GM21360 (cell line): ENCODE measurements around the gene DAND5.

Experiments
- ATAC-seq: cut with Tn5 transposase; IDR thresholded peaks from one replicate; pipeline ENCODE4 v1.9.1; 2021; ENCODE audit warnings: mild to moderate bottlenecking, moderate library complexity; ENCODE audit not compliant: unreplicated experiment

The DAND5 gene

DNA sequence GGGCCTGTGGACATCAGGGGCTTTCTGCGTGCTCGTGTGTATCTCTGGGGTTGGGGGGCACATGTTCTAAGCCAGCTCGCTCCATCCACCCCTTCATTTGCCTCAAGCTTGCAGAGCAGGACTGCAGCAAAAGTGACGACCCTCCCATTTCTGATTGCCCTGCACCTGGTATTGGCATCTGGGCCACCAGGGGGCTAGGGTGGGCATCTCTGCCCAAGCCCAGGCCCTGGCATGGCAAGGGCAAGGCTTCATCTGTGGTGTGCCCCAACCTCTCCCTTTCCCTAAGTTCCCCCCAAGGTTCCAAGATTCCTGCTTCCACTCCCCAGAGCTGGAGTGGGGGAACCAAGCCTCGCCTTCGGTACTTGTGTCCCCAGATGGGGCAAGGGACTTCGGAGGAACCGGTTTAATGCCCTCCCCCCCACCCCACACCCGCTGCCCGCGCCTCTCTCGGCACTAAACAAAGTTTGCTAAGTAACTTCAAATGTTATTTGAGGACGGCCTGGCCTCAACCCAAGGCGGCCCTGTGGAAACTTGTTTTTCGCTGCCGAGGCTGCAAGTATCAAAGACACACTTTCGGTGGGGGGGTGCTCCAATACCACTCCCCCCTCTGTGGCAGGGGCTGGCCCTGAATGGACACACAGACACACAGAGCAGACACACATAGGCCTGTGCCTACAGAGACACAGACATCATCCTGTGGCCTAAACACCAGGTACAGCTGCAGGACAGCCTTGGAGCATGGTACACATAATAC lies 38.1 kb downstream of the DAND5 start:
- ATAC-seq, result no peak

DNA sequence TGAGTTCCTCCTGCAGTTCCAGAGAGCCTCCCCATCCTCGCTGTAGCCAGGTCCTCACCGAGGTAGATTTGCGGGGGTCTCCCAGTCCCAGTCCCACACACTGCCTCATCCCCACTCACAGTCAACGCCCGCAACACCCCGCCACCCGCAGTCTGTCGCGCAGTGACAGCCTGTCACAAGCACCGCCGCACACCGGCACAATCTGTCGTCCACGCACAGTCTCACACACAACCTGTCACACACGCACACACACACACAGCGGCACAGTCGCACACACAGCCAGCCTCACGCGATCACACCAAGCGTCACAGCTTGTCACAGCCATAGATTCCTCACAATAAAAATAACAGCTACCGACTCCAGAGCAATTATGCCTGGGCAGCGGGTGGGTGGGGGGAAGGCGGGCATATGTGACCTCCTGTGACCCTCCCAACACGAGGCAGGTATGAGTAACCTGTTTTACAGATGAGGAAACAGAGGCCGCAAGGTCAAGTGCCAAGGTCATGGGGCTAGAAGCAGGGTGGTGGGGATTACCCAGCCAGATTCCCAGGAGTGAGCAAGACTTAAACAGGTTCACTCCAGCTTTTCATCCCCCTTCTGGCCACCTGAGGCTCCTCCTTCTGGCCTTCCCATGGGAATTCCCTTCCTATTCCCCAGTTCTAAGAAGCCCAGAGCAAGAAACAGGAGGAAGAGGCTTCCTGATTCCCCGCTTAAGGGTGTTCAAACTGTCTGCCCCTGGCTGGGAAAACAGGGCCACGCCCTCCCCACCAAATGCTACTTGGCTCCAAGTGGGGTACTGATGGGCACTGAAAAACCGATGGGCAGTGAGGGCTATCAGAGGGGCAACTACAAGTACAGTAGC lies 39.8 kb downstream of the DAND5 start:
- no peak for ATAC-seq

DNA sequence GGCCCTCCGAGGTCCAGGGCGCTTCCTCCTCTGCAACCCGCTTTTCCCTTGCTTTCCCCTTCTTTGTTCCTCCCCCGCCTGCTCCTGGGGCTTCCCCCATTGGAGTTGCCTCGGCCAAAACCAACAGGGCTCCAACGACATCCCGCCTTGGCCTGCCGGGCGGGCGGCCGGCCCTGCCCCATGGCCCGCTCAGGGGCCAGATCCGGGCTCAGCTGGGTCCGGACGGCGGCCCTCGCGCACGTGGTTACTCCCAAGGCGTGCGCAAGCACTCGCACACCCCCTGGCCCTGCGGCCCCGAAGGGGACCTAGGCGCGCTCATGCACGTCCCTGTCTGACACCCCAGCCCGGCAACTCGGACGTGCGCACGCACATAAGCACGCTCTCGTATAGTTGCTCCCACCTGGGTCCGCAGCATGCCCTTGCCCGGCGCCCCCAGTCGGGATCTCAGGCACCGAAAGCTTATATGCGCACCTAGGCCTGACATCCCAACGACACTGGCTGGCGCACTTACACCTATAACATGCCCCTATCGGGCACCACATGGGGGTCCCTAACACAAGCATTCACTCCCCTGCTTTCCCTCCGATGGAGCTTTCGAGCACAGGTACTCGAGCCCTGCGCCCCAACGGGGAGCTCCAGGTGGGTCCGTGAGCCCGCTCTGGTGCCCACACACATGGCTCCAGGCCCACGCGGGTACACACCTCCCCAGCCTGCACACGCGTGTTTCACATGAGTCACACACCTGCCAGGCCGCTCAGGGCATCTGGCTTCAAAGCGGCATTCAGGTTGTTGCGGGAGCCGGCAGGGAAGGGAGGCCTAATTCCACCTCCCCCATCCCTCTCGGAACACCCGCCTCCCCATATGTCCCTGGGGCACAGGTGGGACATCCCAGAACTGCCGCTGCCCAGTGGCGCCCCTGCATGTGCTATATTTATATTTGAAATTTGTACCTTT lies 40.9 kb downstream of the DAND5 start:
- ATAC-seq, result no peak

- ATAC-seq, result no peak
These were observed 41.7 kb downstream of the DAND5 start for GRCh38 chr19:13010992-13011652.

GRCh38 chr19:13011653-13012389 lies 42.4 kb downstream of the DAND5 start:
- ATAC-seq, result no peak

DNA sequence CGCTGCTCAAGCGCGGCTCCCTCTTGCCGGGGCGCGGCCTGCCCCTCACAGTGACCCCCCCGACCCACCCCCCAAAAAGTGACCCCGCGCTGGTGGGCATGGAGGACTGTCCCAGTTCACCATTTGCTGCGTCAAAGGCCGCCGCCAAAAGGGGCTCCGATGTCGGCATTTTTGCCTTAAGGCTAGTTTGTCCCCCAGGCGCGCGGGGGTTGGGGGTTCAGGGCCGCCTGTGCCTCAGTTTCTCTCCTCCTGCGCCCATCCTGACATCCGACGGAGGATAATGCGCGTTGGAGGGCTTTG lies 43.0 kb downstream of the DAND5 start:
- ATAC-seq, result no peak

GRCh38 chr19:13012690-13013608 lies 43.6 kb downstream of the DAND5 start:
- ATAC-seq, result no peak

- ATAC-seq, result no peak
These were observed 44.3 kb downstream of the DAND5 start for GRCh38 chr19:13013649-13014048.

- ATAC-seq, result no peak
These were observed 44.9 kb downstream of the DAND5 start for GRCh38 chr19:13014101-13014920.

- no peak for ATAC-seq
These were observed 45.5 kb downstream of the DAND5 start for GRCh38 chr19:13014921-13015280.

DNA sequence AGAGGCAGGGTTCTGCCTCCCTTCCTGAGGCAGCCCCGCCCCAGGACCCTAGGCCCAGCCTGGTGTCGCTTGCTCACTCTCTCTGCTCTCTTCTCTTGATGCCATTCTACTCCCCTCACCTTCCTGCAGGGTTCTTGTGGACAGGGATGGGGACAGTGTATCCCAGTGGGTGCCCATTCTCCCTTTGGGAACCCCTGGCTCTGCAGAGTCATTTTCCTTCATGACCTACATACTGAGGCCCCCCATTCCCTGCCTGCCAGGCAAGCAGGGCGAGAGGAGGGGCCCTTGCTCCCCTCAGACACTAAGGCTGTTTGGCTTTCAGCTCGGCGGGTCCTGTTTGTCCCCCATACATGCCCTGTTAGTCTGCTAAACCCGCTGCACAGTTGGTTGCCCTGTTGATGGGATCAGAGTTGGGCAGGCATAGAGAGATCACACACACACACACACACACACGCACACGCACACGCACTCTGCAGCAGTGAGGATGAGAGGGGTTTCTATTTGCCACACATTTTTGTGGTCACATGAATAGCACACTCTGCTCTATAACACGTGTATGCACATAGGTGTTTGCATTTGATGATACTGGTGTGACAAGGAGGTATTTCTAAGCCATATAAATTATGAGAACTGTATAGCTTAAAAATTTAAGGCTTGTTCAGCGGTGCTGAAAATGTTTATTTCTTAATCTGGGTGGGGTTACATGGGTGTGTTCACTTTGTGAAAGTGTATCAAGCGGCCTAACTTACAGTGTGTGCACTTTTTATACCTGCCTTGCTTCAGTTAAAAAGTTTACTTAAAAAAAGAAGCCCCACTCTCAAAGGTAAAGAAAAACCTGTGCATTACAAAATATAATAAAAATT lies 46.2 kb downstream of the DAND5 start:
- ATAC-seq, result no peak

DNA sequence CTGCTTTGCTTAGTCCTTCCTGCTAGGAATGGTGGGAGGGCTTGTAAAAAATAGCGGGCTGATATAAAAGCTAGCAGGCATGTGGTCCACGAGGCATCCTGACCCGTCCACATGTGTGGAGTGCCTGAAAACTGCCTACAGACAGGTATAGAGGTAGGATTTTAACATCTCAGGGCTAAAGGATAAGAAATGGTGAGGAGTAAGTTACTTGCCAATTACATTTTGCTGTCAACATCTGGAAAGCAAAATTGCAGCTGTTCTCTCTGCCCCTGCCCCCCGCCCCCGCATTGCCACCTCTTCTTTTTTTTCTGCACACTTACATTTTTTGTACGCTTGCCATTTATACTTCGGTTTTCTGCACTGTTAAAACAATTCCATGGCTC lies 46.9 kb downstream of the DAND5 start:
- no peak for ATAC-seq

- ATAC-seq, result no peak
These were observed 47.4 kb downstream of the DAND5 start for GRCh38 chr19:13016628-13017305.

GRCh38 chr19:13017306-13018034 lies 48.1 kb downstream of the DAND5 start:
- ATAC-seq, result no peak

DNA sequence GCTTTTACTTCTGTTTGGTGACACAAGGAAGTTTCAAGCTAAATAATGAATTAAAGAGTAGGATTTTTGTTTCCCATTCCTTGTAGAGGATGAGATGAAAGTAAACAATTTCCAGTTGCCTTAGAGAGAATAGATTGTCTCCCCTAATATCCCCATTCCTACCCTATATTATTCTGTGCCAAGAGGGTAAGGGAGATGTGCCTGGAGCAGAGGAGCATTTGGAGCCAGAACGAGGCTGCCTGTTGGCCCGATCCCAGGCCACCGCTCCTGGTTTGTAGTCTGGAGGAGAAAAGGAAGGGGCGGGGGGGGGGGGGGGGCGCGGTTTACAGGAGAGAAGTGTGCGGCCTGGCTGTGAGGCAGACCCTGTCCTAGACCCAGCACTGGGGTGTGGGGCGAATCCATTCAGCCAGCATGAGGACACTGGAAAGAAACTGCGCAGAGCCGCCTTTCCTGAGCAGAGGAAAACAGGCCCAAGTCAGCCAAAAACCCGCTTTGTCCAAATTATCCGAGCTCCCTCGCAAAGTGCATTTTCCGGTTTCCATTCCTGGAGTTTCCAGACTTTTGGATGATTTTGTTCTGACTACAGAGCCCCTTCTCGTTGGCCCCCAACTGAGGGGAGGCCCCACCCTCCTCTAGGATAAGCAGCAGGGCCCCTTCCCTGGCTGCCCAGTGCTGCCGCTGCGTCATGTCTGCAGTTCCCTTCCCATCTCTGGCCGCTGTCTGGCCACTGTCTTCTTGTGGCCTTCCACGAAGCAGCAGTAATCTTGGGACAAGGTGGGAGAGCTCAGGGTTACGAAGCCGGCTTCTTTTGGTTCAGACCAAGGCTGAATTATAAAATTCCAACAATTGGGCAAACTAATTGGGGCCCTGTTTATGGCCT lies 48.9 kb downstream of the DAND5 start:
- no peak for ATAC-seq
